Activated CD4-positive, alpha-beta T cell treated with anti-CD3 and anti-CD28 coated beads, Interleukin-2, amount 50 U/mL, for 1 hour (primary cell): ENCODE measurements around the gene SYN1.
"Not testable (repeated sequence)": the region's sequence is repeated elsewhere in the genome, so short reads cannot be mapped to it uniquely, and the experiment has no call there.

ENCODE experiments used
- DNase-seq: peaks from one replicate; pipeline ENCODE4 v3.0.0-alpha.2; 2020

SYN1 gene

GRCh38 chrX:47619486-47620302, at the start of gene SYN1:
SYN1 (minus strand) TSS chrX:47619857; CDS start chrX:47619728, 129 bp downstream.
- DNase-seq, result peak; percentile 79

- DNase-seq, result not testable (repeated sequence)
Observed at GRCh38 chrX:47665797-47666196, 46.1 kb upstream of the SYN1 start.

GRCh38 chrX:47664737-47665136, 45.1 kb upstream of the SYN1 start:
- no peak for DNase-seq

GRCh38 chrX:47662144-47662657, 42.5 kb upstream of the SYN1 start:
- DNase-seq, result no peak

GRCh38 chrX:47661539-47661938, 41.9 kb upstream of the SYN1 start:
- DNase-seq, result no peak

GRCh38 chrX:47659421-47659726, 39.7 kb upstream of the SYN1 start:
- DNase-seq, result no peak

GRCh38 chrX:47658684-47659420, 39.2 kb upstream of the SYN1 start, which contains the start of gene UXT:
UXT (minus strand) TSS chrX:47659180; CDS start chrX:47658927, 253 bp downstream.
- peak; percentile 91 for DNase-seq

GRCh38 chrX:47658301-47658683, 38.6 kb upstream of the SYN1 start:
- no peak for DNase-seq

- no peak for DNase-seq
Observed at GRCh38 chrX:47651043-47651905, 31.6 kb upstream of the SYN1 start.

GRCh38 chrX:47650164-47651042, 30.7 kb upstream of the SYN1 start, which contains the start of gene ELK1:
ELK1 (minus strand) TSS chrX:47650563; CDS start chrX:47641441, 9,122 bp downstream.
- DNase-seq, result peak; percentile 84

- DNase-seq, result no peak
Observed at GRCh38 chrX:47649781-47650163, 30.1 kb upstream of the SYN1 start.

- no peak for DNase-seq
Observed at GRCh38 chrX:47649271-47649670, 29.6 kb upstream of the SYN1 start.

GRCh38 chrX:47648376-47648775, 28.7 kb upstream of the SYN1 start:
- DNase-seq, result no peak

- no peak for DNase-seq
Observed at GRCh38 chrX:47646636-47647035, 27.0 kb upstream of the SYN1 start.

- no peak for DNase-seq
Observed at GRCh38 chrX:47645530-47645929, 25.9 kb upstream of the SYN1 start.

GRCh38 chrX:47644557-47645091, 25.0 kb upstream of the SYN1 start:
- no peak for DNase-seq

GRCh38 chrX:47643926-47644325, 24.3 kb upstream of the SYN1 start:
- DNase-seq, result no peak

- DNase-seq, result no peak
Observed at GRCh38 chrX:47638816-47639215, 19.2 kb upstream of the SYN1 start.

GRCh38 chrX:47637546-47638195, 18.0 kb upstream of the SYN1 start:
- DNase-seq, result peak; percentile 23

- no peak for DNase-seq
Observed at GRCh38 chrX:47634871-47635575, 15.4 kb upstream of the SYN1 start.
